Liver (tissue), 9 donors: Measurements from ENCODE around the gene TMEM94. TPM values are rescaled to one million over a fixed set of nuclear protein-coding genes. Genes with fewer than 3 reads are reported as not detected.
A peak's percentile ranks its signal among the peaks of the same experiment; 100 is the strongest.

Experiments
- DNase-seq: peaks from one replicate; pipeline ENCODE4 v3.0.0-alpha.2; 2017; ENCODE audit warnings: low spot score
- H3K27ac ChIP-seq, 2 donors: one replicate each; pipeline ENCODE4 v1.7.0; 2013; ENCODE audit warnings: inconsistent platforms in 2 of 2, low read length in 2 of 2, control low read depth in 1 of 2, low read depth in 1 of 2, mild to moderate bottlenecking in 1 of 2
- H3K27me3 ChIP-seq, 4 donors: one replicate each; pipeline versions ENCODE4 v1.6.1 to v1.7.0; 2013; ENCODE audit warnings: low read length in 3 of 4, inconsistent platforms in 1 of 4, mild to moderate bottlenecking in 1 of 4, moderate library complexity in 1 of 4; ENCODE audit not compliant: control insufficient read depth in 4 of 4, insufficient read depth in 4 of 4
- H3K36me3 ChIP-seq, 4 donors: one replicate each; pipeline versions ENCODE4 v1.6.1 to v1.7.0; 2013; ENCODE audit warnings: low read length in 3 of 4, mild to moderate bottlenecking in 3 of 4, low read depth in 1 of 4, moderate library complexity in 1 of 4; ENCODE audit not compliant: control insufficient read depth in 4 of 4, insufficient read depth in 3 of 4
- H3K4me1 ChIP-seq, 4 donors: one replicate each; pipeline versions ENCODE4 v1.6.1 to v1.7.0; 2013; ENCODE audit warnings: low read length in 3 of 4, mild to moderate bottlenecking in 3 of 4, moderate library complexity in 1 of 4; ENCODE audit not compliant: control insufficient read depth in 4 of 4, insufficient read depth in 4 of 4
- H3K4me3 ChIP-seq, 3 donors: one replicate each; pipeline versions ENCODE4 v1.6.1 to v1.7.0; 2013; ENCODE audit warnings: low read length in 3 of 3, control low read depth in 1 of 3, low read depth in 1 of 3, mild to moderate bottlenecking in 1 of 3
- H3K9ac ChIP-seq, 2 donors: one replicate each; pipeline ENCODE4 v1.7.0; 2013; ENCODE audit warnings: low read length in 2 of 2, mild to moderate bottlenecking in 2 of 2, moderate library complexity in 2 of 2, control low read depth in 1 of 2, low read depth in 1 of 2
- H3K9me3 ChIP-seq, 4 donors: one replicate each; pipeline versions ENCODE4 v1.6.1 to v1.7.0; 2013; ENCODE audit warnings: low read length in 3 of 4; ENCODE audit not compliant: control insufficient read depth in 4 of 4
- FOXA1 ChIP-seq: IDR thresholded peaks from 2 replicates; pipeline ENCODE4 v1.6.1; 2016; ENCODE audit warnings: antibody characterized with exemption
- FOXA2 ChIP-seq: IDR thresholded peaks from 2 replicates; pipeline ENCODE4 v1.6.1; 2016; ENCODE audit warnings: antibody characterized with exemption
- HNF4A ChIP-seq, 2 donors: conservative IDR thresholded peaks; 2 replicates each; pipeline ENCODE4 v1.6.1; 2016; ENCODE audit warnings: antibody characterized with exemption in 2 of 2, mild to moderate bottlenecking in 2 of 2
- JUND ChIP-seq, 2 donors: IDR thresholded peaks; 2 replicates each; pipeline ENCODE4 v1.6.1; 2016; ENCODE audit warnings: antibody characterized with exemption in 2 of 2
- MAX ChIP-seq: IDR thresholded peaks from 2 replicates; pipeline ENCODE4 v1.6.1; 2016; ENCODE audit warnings: antibody characterized with exemption
- NR2F2 ChIP-seq: IDR thresholded peaks from 2 replicates; pipeline ENCODE4 v1.6.1; 2016; ENCODE audit warnings: antibody characterized with exemption
- RXRA ChIP-seq, 2 donors: IDR thresholded peaks; 2 replicates each; pipeline ENCODE4 v1.6.1; 2017 to 2018; ENCODE audit warnings: antibody characterized with exemption in 2 of 2, mild to moderate bottlenecking in 1 of 2
- SP1 ChIP-seq: IDR thresholded peaks from 2 replicates; pipeline ENCODE4 v1.6.1; 2018; ENCODE audit warnings: antibody characterized with exemption, mild to moderate bottlenecking
- TAF1 ChIP-seq: conservative IDR thresholded peaks from 2 replicates; pipeline ENCODE4 v1.6.1; 2016; ENCODE audit warnings: antibody characterized with exemption, mild to moderate bottlenecking
- YY1 ChIP-seq: IDR thresholded peaks from 2 replicates; pipeline ENCODE4 v1.6.1; 2016; ENCODE audit warnings: antibody characterized with exemption, mild to moderate bottlenecking
- WGBS: extraction: QIAGEN DNeasy Blood & Tissue Kit; methylation state at CpG from one replicate; pipeline ENCODE4 v1.1.7; 2013; 5-methylcytosine and 5-hydroxymethylcytosine counted together
- polyA plus RNA-seq, 2 donors: library from polyadenylated mRNA; stranded (reverse) in 1 of 2; unstranded in 1 of 2; fragments of 200-250 nt in 1 of 2; fragments of >200 nt in 1 of 2; fragmentation: Nextera tagmentation in 1 of 2; extraction: Ambion mirVana in 1 of 2; gene quantifications; one replicate each; pipeline versions ENCODE4 v1.2.1 to v1.2.3, GENCODE V29; 2013 to 2015
- total RNA-seq, 2 donors: library from RNA; depleted of rRNA; stranded (reverse); fragments of >200 nt; gene quantifications; one replicate each; pipeline ENCODE4 v1.2.3, GENCODE V29; 2014
- TF ChIP-seq, protein P1 (sequence below): IDR thresholded peaks from 2 replicates; pipeline ENCODE4 v1.6.1; 2016; ENCODE audit warnings: antibody characterized with exemption, mild to moderate bottlenecking
- TF ChIP-seq, protein P2 (sequence below): fragments of 150-350 bp; IDR thresholded peaks from 2 replicates; pipeline ENCODE4 v1.5.1; 2017; ENCODE audit warnings: improper control_type of control experiment, low read depth, low read length; ENCODE audit not compliant: missing input control
- TF ChIP-seq, protein P3 (sequence below): IDR thresholded peaks from 2 replicates; pipeline ENCODE4 v1.6.1; 2016; ENCODE audit warnings: antibody characterized with exemption
- donor health status: healthy.
- donor health status: healthy.
- donor health status: healthy.
- donor health status: healthy.
- donor health status: healthy.

The TMEM94 gene
- total and polyA plus RNA-seq, 4 donors = 15.6 to 31.0 (median 20.1) TPM

DNA sequence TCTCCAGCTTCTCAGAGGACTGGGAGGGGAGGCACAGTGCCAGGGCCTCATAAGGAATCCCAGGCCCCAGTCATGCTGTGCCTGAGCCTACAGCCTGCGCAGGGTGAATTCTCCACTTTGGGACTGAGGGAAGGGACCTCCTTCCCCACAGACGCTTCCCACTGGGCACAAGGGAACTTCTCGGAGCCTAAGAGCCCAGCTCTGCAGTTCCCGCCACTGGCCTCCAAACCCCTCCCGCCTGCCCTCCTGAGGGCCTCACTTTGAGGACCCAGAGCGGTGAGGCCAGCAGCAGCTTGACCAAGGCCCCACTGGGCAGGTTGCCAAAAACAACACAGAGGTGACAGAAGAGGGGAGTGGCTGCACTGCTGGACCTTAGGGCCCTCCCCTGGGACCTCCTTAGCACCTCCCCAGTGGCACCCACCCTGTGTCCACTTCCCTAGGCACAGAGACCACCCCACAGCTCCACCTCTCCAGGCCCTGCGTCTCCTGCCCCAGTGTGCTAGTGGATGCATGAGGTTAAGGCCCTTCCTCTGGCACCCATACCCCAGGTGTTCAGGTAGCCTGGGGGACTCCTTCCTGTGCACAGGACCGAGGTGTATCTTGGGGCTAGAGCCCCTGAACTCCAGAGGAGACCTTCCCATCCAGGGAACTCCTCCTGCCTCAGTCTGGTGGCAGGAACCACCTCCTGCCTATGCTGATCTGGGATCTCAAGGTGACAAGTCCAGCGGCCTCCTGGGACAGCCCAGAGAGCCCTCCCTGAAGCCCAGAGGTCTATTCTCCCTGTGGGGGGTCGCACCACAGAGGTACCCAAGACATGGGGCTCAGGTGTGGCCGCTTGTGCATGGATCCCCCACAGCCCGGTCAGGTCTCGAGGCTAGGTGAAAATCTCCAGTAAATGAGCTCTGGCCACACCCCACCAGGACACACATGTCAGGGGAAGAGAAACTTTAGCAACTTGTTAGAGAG is 55.5 kb downstream of the TMEM94 start:
- H3K9me3 ChIP-seq = no peaks in the 10 kb centered on the region
- peaks cover 11 to 72% (median 57%) of the 10 kb centered on the region in 4 donors for H3K4me1 ChIP-seq
- peaks cover 0 to 4% (median 1%) of the 10 kb centered on the region in 4 donors for H3K36me3 ChIP-seq
- peak overlapping the region in 2 of 3 donors; percentile 9 to 40 for H3K4me3 ChIP-seq
- peak overlapping the region; percentile 10 to 63 for H3K27ac ChIP-seq
- H3K9ac ChIP-seq = no peak overlapping the region
- WGBS = 46% methylated on average over 13 of the region's 13 CpGs
- TF ChIP-seq FOXA1 (no peak), RXRA (IDR thresholded peaks at IDR 0.05) (peak; percentile 72 to 78), TAF1 (no peak), JUND (IDR thresholded peaks at IDR 0.05) (no peak), YY1 (no peak), FOXA2 (peak; percentile 52), MAX (peak; percentile 10), NR2F2 (peak; percentile 61), HNF4A (conservative IDR thresholded peaks at IDR 0.05) (peak; percentile 49 to 56), SP1 (peak; percentile 56)
- TF ChIP-seq, protein P1, sequence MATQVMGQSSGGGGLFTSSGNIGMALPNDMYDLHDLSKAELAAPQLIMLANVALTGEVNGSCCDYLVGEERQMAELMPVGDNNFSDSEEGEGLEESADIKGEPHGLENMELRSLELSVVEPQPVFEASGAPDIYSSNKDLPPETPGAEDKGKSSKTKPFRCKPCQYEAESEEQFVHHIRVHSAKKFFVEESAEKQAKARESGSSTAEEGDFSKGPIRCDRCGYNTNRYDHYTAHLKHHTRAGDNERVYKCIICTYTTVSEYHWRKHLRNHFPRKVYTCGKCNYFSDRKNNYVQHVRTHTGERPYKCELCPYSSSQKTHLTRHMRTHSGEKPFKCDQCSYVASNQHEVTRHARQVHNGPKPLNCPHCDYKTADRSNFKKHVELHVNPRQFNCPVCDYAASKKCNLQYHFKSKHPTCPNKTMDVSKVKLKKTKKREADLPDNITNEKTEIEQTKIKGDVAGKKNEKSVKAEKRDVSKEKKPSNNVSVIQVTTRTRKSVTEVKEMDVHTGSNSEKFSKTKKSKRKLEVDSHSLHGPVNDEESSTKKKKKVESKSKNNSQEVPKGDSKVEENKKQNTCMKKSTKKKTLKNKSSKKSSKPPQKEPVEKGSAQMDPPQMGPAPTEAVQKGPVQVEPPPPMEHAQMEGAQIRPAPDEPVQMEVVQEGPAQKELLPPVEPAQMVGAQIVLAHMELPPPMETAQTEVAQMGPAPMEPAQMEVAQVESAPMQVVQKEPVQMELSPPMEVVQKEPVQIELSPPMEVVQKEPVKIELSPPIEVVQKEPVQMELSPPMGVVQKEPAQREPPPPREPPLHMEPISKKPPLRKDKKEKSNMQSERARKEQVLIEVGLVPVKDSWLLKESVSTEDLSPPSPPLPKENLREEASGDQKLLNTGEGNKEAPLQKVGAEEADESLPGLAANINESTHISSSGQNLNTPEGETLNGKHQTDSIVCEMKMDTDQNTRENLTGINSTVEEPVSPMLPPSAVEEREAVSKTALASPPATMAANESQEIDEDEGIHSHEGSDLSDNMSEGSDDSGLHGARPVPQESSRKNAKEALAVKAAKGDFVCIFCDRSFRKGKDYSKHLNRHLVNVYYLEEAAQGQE = peak; percentile 40
- TF ChIP-seq, protein P2, sequence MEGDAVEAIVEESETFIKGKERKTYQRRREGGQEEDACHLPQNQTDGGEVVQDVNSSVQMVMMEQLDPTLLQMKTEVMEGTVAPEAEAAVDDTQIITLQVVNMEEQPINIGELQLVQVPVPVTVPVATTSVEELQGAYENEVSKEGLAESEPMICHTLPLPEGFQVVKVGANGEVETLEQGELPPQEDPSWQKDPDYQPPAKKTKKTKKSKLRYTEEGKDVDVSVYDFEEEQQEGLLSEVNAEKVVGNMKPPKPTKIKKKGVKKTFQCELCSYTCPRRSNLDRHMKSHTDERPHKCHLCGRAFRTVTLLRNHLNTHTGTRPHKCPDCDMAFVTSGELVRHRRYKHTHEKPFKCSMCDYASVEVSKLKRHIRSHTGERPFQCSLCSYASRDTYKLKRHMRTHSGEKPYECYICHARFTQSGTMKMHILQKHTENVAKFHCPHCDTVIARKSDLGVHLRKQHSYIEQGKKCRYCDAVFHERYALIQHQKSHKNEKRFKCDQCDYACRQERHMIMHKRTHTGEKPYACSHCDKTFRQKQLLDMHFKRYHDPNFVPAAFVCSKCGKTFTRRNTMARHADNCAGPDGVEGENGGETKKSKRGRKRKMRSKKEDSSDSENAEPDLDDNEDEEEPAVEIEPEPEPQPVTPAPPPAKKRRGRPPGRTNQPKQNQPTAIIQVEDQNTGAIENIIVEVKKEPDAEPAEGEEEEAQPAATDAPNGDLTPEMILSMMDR = no peak
- TF ChIP-seq, protein P3, sequence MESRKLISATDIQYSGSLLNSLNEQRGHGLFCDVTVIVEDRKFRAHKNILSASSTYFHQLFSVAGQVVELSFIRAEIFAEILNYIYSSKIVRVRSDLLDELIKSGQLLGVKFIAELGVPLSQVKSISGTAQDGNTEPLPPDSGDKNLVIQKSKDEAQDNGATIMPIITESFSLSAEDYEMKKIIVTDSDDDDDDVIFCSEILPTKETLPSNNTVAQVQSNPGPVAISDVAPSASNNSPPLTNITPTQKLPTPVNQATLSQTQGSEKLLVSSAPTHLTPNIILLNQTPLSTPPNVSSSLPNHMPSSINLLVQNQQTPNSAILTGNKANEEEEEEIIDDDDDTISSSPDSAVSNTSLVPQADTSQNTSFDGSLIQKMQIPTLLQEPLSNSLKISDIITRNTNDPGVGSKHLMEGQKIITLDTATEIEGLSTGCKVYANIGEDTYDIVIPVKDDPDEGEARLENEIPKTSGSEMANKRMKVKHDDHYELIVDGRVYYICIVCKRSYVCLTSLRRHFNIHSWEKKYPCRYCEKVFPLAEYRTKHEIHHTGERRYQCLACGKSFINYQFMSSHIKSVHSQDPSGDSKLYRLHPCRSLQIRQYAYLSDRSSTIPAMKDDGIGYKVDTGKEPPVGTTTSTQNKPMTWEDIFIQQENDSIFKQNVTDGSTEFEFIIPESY = no peak
- no peaks in the 10 kb centered on the region for H3K27me3 ChIP-seq
- DNase-seq = peak; percentile 78
